Measurements from ENCODE around the gene PLAC8.
"Not testable (repeated sequence)": the region's sequence is repeated elsewhere in the genome, so short reads cannot be mapped to it uniquely, and the experiment has no call there.

The PLAC8 gene

DNA sequence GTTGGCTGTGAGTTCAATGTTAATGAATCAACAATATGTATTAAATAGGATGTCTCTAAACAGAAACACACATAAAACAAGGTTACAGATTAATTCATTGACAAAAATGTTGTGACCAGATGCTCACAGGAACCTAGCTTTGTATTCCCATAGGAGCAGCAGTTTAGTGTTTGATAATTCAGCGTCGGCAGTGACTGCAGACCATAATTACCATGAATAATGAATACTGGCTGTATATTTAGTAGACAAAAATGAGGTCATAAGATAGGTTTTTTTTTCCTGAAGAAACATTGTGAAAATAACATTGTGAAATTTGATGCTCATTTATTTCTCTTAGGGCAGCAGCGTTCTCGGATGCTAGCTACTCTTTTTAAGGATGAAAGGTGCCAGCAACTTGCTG, 51.8 kb downstream of the PLAC8 start:
- no peak for DNase-seq

- no peak for DNase-seq
Observed at GRCh38 chr4:83054928-83055327, 59.6 kb downstream of the PLAC8 start.

GRCh38 chr4:83048781-83049180, 65.7 kb downstream of the PLAC8 start:
- DNase-seq, result not testable (repeated sequence)

GRCh38 chr4:83046693-83047473, 67.6 kb downstream of the PLAC8 start:
- no peak for DNase-seq

DNA sequence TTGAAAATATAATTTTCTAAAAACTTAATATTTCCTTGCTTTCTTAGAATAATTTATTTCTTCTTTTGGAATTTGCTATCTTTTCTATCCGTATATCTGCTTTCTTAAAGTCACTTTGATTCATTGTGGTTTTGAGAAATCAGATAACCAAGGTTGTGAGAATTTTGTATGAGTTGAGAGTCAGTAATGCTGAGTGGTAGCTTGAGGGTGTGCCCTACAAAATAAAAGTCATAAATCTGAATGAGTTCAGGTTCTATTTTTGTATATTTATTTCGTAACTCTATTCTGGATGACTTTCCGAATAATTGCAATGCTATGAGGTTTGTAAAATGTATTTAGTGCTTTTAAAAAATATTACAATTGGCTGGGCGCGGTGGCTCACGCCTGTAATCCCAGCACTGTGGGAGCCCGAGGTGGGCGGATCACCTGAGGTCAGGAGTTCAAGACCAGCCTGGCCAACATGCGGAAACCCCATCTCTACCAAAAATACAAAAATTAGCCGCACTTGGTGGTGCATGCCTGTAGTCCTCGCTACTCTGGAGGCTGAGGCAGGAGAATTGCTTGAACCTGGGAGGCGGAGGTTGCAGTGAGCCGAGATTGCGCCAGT, 70.6 kb downstream of the PLAC8 start:
- no peak for DNase-seq

DNA sequence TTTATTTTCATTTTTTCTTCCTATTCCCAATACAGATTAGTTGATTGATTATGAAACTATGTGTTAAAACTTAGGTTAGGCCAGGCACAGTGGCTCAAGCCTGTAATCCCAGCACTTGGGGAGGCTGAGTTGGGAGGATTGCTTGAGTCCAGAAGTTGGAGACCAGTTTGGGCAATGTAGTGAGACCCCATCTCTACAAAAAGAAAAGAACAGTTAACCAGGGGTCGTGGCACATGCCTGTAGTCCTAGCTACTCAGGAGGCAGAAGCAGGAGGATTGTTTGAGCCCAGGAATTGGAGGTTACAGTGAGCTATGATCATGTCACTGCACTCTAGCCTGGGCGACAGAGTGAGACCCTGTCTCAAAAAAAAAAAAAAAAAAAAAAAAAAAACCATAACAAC, 71.4 kb downstream of the PLAC8 start:
- DNase-seq, result not testable (repeated sequence)

DNA sequence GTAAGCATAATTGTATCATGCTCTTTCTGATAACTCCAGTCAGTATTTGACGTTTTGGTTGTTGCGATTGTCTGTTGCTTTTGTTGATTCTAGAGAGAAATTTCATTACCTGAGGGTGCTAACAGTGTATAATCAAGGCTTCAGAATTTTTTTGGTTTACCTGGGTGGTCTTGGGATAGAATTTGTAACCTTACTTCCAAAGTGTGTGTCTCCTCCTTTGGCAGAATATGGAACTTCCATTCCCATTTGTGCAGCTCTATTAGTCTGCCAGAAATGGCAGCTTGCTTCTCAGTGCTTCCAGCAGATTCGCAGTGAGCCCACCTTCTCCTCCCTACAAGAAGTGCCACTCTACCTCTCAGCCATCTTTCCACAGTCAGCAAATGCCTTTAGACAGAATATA, 74.3 kb downstream of the PLAC8 start:
- no peak for DNase-seq

Measured in activated CD8-positive, alpha-beta memory T cell treated with anti-CD3 and anti-CD28 coated beads for 24 hours (primary cell).